Psoas muscle (tissue), 8 donors: Measurements from ENCODE around the gene FAM83E. TPM values are rescaled to one million over a fixed set of nuclear protein-coding genes. Genes with fewer than 3 reads are reported as not detected.
A peak's percentile ranks its signal among the peaks of the same experiment; 100 is the strongest.

Experiments
- ATAC-seq, 4 donors: fragments of 200-7000 bp; cut with Tn5 transposase; one replicate each; pipeline ENCODE4 v1.9.1; 2020; ENCODE audit warnings: moderate library complexity in 3 of 4, mild to moderate bottlenecking in 2 of 4
- DNase-seq, 2 donors: peaks; one replicate each; pipeline ENCODE4 v3.0.0-alpha.2; 2020
- H3K27ac ChIP-seq: fragments of 200-600 bp; one replicate; pipeline ENCODE4 v1.8.0; 2022
- H3K27me3 ChIP-seq, 3 donors: fragments of 200-600 bp in 1 of 3; one replicate each; pipeline versions ENCODE4 v1.6.1 to v1.8.0; 2013 to 2022; ENCODE audit warnings: low read length in 2 of 3, mild to moderate bottlenecking in 2 of 3, moderate library complexity in 1 of 3; ENCODE audit not compliant: insufficient read depth in 3 of 3
- H3K36me3 ChIP-seq, 2 donors: fragments of 200-600 bp in 1 of 2; one replicate each; pipeline versions ENCODE4 v1.6.1 to v1.8.0; 2013 to 2022; ENCODE audit warnings: low read depth in 1 of 2, mild to moderate bottlenecking in 1 of 2, moderate library complexity in 1 of 2; ENCODE audit not compliant: insufficient read depth in 1 of 2
- H3K4me1 ChIP-seq: fragments of 200-600 bp; one replicate; pipeline ENCODE4 v1.8.0; 2022
- H3K4me3 ChIP-seq: fragments of 200-600 bp; one replicate; pipeline ENCODE4 v1.8.0; 2022; ENCODE audit warnings: mild to moderate bottlenecking
- H3K9me3 ChIP-seq: fragments of 200-600 bp; one replicate; pipeline ENCODE4 v1.8.0; 2022
- CTCF ChIP-seq: fragments of 200-600 bp; IDR thresholded peaks from one replicate; pipeline ENCODE4 v1.8.0; 2022; ENCODE audit warnings: antibody characterized with exemption
- WGBS, 3 donors: extraction: QIAGEN DNeasy Blood & Tissue Kit; methylation state at CpG; one replicate each; pipeline versions ENCODE4 v1.1.6 to v1.1.7; 2013; 5-methylcytosine and 5-hydroxymethylcytosine counted together
- intact Hi-C, 2 donors: fragments of 100-400 bp; cut with DNase I; formaldehyde crosslinking; loops; one replicate each; pipeline versions ENCODE4 v1.11.0 to v1.14.2; 2022
- polyA plus RNA-seq, 3 donors: library from polyadenylated mRNA; stranded (reverse); fragments of 200-250 nt; gene quantifications; one replicate each; pipeline ENCODE4 v1.2.3, GENCODE V29; 2013
- total RNA-seq, 4 donors: library from RNA; stranded (reverse); fragmentation: NEBNext Ultra II Directional in 2 of 4; extraction: Animal tissue kit (Norgen Biotek cat#: 25700) in 2 of 4; gene quantifications; one replicate each; pipeline versions ENCODE4 v1.2.1 to v1.2.4, GENCODE V29; 2021 to 2023
- donor health status: healthy with polysubstance abuse.
- donor health status: DM: no; HTN: no; CAD: no; lungs with moderate emphysema.
- donor health status: Bipolar disorder and iron deficiency.
- donor health status: healthy.
- donor health status: DM: yes; HTN: yes; CAD: no.
- donor health status: DM: no; HTN: no; CAD: no.
- donor health status: DM: no; HTN: no; CAD: no.
- donor health status: DM: yes; HTN: yes; CAD: no.

The FAM83E gene
- total and polyA plus RNA-seq, 7 donors, result 0.01 to 0.20 TPM; not detected in 5

- TF ChIP-seq CTCF, result no peak
- H3K4me1 ChIP-seq, result peaks cover 49% of the 10 kb centered on the region
- DNase-seq (peak; percentile 68 to 84), ATAC-seq (peak in 1 of 4 donors; percentile 16)
- H3K4me3 ChIP-seq, result peak overlapping the region; percentile 42
- H3K27me3 ChIP-seq, result no peaks in the 10 kb centered on the region
- H3K9me3 ChIP-seq, result no peaks in the 10 kb centered on the region
- intact Hi-C loops, result loop anchor here in 1 of 2 donors (10.0 kb wide), 1 partner anchor 334 kb away; the partner anchor contains the start of gene FTL
- peaks cover 0 to 14% of the 10 kb centered on the region in 2 donors for H3K36me3 ChIP-seq
- WGBS, 3 donors, result 12 to 24% (median 15%) methylated on average over 45 to 47 of the region's 47 CpGs
- peak overlapping the region; percentile 80 for H3K27ac ChIP-seq
These were observed 15.6 kb upstream of the FAM83E start for GRCh38 chr19:48630296-48631063.

- H3K27ac ChIP-seq, result peak overlapping the region; percentile 80
- ATAC-seq (peak; percentile 33 to 57 (median 50)), DNase-seq (peak; percentile 73 to 77)
- intact Hi-C loops, result loop anchor here in 1 of 2 donors (10.0 kb wide), 1 partner anchor 335 kb away; the partner anchor contains the start of gene FTL
- peak overlapping the region; percentile 42 for H3K4me3 ChIP-seq
- WGBS, 3 donors, result 45 to 52% (median 50%) methylated on average over 48 of the region's 48 CpGs
- H3K9me3 ChIP-seq, result no peaks in the 10 kb centered on the region
- peaks cover 0 to 14% of the 10 kb centered on the region in 2 donors for H3K36me3 ChIP-seq
- H3K4me1 ChIP-seq, result peaks cover 45% of the 10 kb centered on the region
- TF ChIP-seq CTCF, result no peak
- no peaks in the 10 kb centered on the region for H3K27me3 ChIP-seq
These were observed 14.9 kb upstream of the FAM83E start for GRCh38 chr19:48629599-48630295.

- WGBS, 3 donors, result 91% methylated on average over 21 to 22 of the region's 22 CpGs
- intact Hi-C loops, result no loop called here
- H3K4me1 ChIP-seq, result peaks cover 40% of the 10 kb centered on the region
- no peak for ATAC-seq
- DNase-seq, result peak in 1 of 2 donors; percentile 55
- no peaks in the 10 kb centered on the region for H3K9me3 ChIP-seq
- peaks cover 0 to 14% of the 10 kb centered on the region in 2 donors for H3K36me3 ChIP-seq
- H3K27ac ChIP-seq, result peak overlapping the region; percentile 80
- TF ChIP-seq CTCF, result no peak
- H3K27me3 ChIP-seq, result no peaks in the 10 kb centered on the region
- H3K4me3 ChIP-seq, result no peak overlapping the region
These were observed 14.4 kb upstream of the FAM83E start for GRCh38 chr19:48629297-48629598.

GRCh38 chr19:48628486-48629296 lies 13.8 kb upstream of the FAM83E start:
- no peak for TF ChIP-seq CTCF
- WGBS, 3 donors, result 74 to 81% (median 77%) methylated on average over 32 to 34 of the region's 34 CpGs
- intact Hi-C loops, result no loop called here
- H3K4me3 ChIP-seq, result no peak overlapping the region
- H3K9me3 ChIP-seq, result no peaks in the 10 kb centered on the region
- H3K27me3 ChIP-seq, result no peaks in the 10 kb centered on the region
- peaks cover 37% of the 10 kb centered on the region for H3K4me1 ChIP-seq
- ATAC-seq (no peak), DNase-seq (peak in 1 of 2 donors; percentile 65)
- peaks cover 0 to 14% of the 10 kb centered on the region in 2 donors for H3K36me3 ChIP-seq
- no peak overlapping the region for H3K27ac ChIP-seq
